ENCODE data around the gene GSK3A. TPM values are rescaled to one million over a fixed set of nuclear protein-coding genes. Genes with fewer than 3 reads are reported as not detected.

GSK3A gene
- total RNA-seq, 1 donor from 2014 or later = 50.3 TPM

GRCh38 chr19:42284066-42284501, 41.7 kb upstream of the GSK3A start:
- Histone ChIP-seq H3K4me3 (ENCODE audit: insufficient read depth, low read depth, low read length) (peak overlapping the region; percentile 45), H3K27ac (ENCODE audit: low read depth, low read length) (peak overlapping the region; percentile 65)
- DNase-seq (ENCODE audit: low read depth) = peak; percentile 44

GRCh38 chr19:42283188-42284065, 41.0 kb upstream of the GSK3A start:
- peaks cover 4% of the 10 kb centered on the region for H3K36me3 Mint-ChIP-seq (ENCODE audit: low read depth, unreplicated experiment)
- H3K4me3 Mint-ChIP-seq (ENCODE audit: unreplicated experiment) = no peak overlapping the region
- peak overlapping the region; percentile 83 for H3K27ac ChIP-seq (ENCODE audit: low read depth, low read length)
- peaks cover 59% of the 10 kb centered on the region for H4K20me1 ChIP-seq (ENCODE audit: insufficient read depth, low read length)
- H3K4me1 Mint-ChIP-seq (ENCODE audit: low read depth, unreplicated experiment) = peaks cover 32% of the 10 kb centered on the region
- no peak for TF ChIP-seq EZH2 (IDR thresholded peaks at IDR 0.05; ENCODE audit: insufficient read depth, low read length)
- H3K9me3 Mint-ChIP-seq (ENCODE audit: unreplicated experiment) = peaks cover 2% of the 10 kb centered on the region
- FAIRE-seq (no peak), DNase-seq (ENCODE audit: low read depth) (peak; percentile 75)
- peaks cover 59% of the 10 kb centered on the region for H3K79me2 ChIP-seq (ENCODE audit: insufficient read depth, low read length)
- H3K36me3 ChIP-seq (ENCODE audit: insufficient read depth, low read length) = peaks cover 6% of the 10 kb centered on the region
- H2AFZ ChIP-seq (ENCODE audit: low read depth, low read length) = peak overlapping the region; percentile 8
- H3K4me3 ChIP-seq (ENCODE audit: insufficient read depth, low read depth, low read length) = peak overlapping the region; percentile 50
- H3K9me3 ChIP-seq (ENCODE audit: insufficient read depth, low read depth, low read length) = no peaks in the 10 kb centered on the region
- H3K9ac ChIP-seq (ENCODE audit: low read length) = peak overlapping the region; percentile 79
- no peak overlapping the region for H3K27ac Mint-ChIP-seq (ENCODE audit: unreplicated experiment)
- H3K27me3 ChIP-seq (ENCODE audit: insufficient read depth, low read length) = no peaks in the 10 kb centered on the region
- H3K27me3 Mint-ChIP-seq (ENCODE audit: low read depth, unreplicated experiment) = no peaks in the 10 kb centered on the region
- peak overlapping the region; percentile 94 for H3K4me2 ChIP-seq (ENCODE audit: low read length)
- H3K4me1 ChIP-seq (ENCODE audit: insufficient read depth, low read length) = peaks cover 58% of the 10 kb centered on the region

More at GRCh38 chr19:42284066-42284501, 41.7 kb upstream of the GSK3A start:
- Histone ChIP-seq H3K79me2 (ENCODE audit: insufficient read depth, low read length) (peaks cover 52% of the 10 kb centered on the region), H3K4me2 (ENCODE audit: low read length) (peak overlapping the region; percentile 100), H2AFZ (ENCODE audit: low read depth, low read length) (no peak overlapping the region), H4K20me1 (ENCODE audit: insufficient read depth, low read length) (peaks cover 58% of the 10 kb centered on the region), H3K4me1 (ENCODE audit: insufficient read depth, low read length) (peaks cover 52% of the 10 kb centered on the region), H3K36me3 (ENCODE audit: insufficient read depth, low read length) (peaks cover 9% of the 10 kb centered on the region), H3K27me3 (ENCODE audit: insufficient read depth, low read length) (no peaks in the 10 kb centered on the region), H3K9me3 (ENCODE audit: insufficient read depth, low read depth, low read length) (no peaks in the 10 kb centered on the region), H3K9ac (ENCODE audit: low read length) (peak overlapping the region; percentile 74)
- no peak overlapping the region for H3K4me3 Mint-ChIP-seq (ENCODE audit: unreplicated experiment)
- H3K4me1 Mint-ChIP-seq (ENCODE audit: low read depth, unreplicated experiment) = peaks cover 26% of the 10 kb centered on the region
- H3K9me3 Mint-ChIP-seq (ENCODE audit: unreplicated experiment) = peaks cover 2% of the 10 kb centered on the region
- H3K27me3 Mint-ChIP-seq (ENCODE audit: low read depth, unreplicated experiment) = no peaks in the 10 kb centered on the region
- no peak for FAIRE-seq
- H3K36me3 Mint-ChIP-seq (ENCODE audit: low read depth, unreplicated experiment) = peaks cover 4% of the 10 kb centered on the region
- TF ChIP-seq EZH2 (IDR thresholded peaks at IDR 0.05; ENCODE audit: insufficient read depth, low read length) (no peak), CTCF (IDR thresholded peaks at IDR 0.05; ENCODE audit: insufficient read depth, low read depth, low read length) (no peak)
- H3K27ac Mint-ChIP-seq (ENCODE audit: unreplicated experiment) = no peak overlapping the region

- H3K4me1 Mint-ChIP-seq (ENCODE audit: low read depth, unreplicated experiment) = peaks cover 36% of the 10 kb centered on the region
- H3K27ac Mint-ChIP-seq (ENCODE audit: unreplicated experiment) = peak overlapping the region; percentile 87
- H3K4me3 ChIP-seq (ENCODE audit: insufficient read depth, low read depth, low read length) = peak overlapping the region; percentile 50
- peaks cover 64% of the 10 kb centered on the region for H3K4me1 ChIP-seq (ENCODE audit: insufficient read depth, low read length)
- H3K4me2 ChIP-seq (ENCODE audit: low read length) = peak overlapping the region; percentile 94
- FAIRE-seq = no peak
- H3K27ac ChIP-seq (ENCODE audit: low read depth, low read length) = peak overlapping the region; percentile 92
- peak overlapping the region; percentile 79 for H3K9ac ChIP-seq (ENCODE audit: low read length)
- H3K9me3 ChIP-seq (ENCODE audit: insufficient read depth, low read depth, low read length) = no peaks in the 10 kb centered on the region
- H4K20me1 ChIP-seq (ENCODE audit: insufficient read depth, low read length) = peaks cover 59% of the 10 kb centered on the region
- H3K36me3 Mint-ChIP-seq (ENCODE audit: low read depth, unreplicated experiment) = peaks cover 6% of the 10 kb centered on the region
- peaks cover 64% of the 10 kb centered on the region for H3K79me2 ChIP-seq (ENCODE audit: insufficient read depth, low read length)
- H3K36me3 ChIP-seq (ENCODE audit: insufficient read depth, low read length) = no peaks in the 10 kb centered on the region
- TF ChIP-seq CTCF (IDR thresholded peaks at IDR 0.05; ENCODE audit: insufficient read depth, low read depth, low read length) (no peak), EZH2 (IDR thresholded peaks at IDR 0.05; ENCODE audit: insufficient read depth, low read length) (no peak)
- H2AFZ ChIP-seq (ENCODE audit: low read depth, low read length) = no peak overlapping the region
- no peak for DNase-seq (ENCODE audit: low read depth)
- peak overlapping the region; percentile 86 for H3K4me3 Mint-ChIP-seq (ENCODE audit: unreplicated experiment)
- no peaks in the 10 kb centered on the region for H3K27me3 Mint-ChIP-seq (ENCODE audit: low read depth, unreplicated experiment)
- H3K27me3 ChIP-seq (ENCODE audit: insufficient read depth, low read length) = no peaks in the 10 kb centered on the region
- peaks cover 2% of the 10 kb centered on the region for H3K9me3 Mint-ChIP-seq (ENCODE audit: unreplicated experiment)
Observed at GRCh38 chr19:42282819-42283187, 40.4 kb upstream of the GSK3A start.
